ENCODE data around the gene NOSIP.

DNA sequence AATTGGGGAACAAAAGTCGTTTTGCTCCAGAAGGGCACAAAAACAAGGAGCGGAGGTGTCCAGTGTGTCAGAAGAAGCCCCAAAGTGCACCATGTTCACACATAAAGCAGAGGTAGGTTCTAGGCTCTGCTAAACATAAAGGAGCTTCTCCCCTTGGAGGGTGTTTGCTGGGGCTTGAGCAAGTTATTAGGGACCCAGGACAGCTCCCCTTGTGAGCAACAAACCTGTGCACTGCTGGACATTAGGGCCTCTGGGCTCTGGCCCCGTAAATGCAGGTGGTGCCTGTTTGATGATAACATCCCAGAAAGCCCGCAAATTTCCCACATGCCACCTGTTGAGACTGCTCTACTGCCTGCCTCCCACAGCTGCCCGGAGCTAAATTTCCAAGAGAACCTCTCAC, 41.7 kb downstream of the NOSIP start:
- TF ChIP-seq CTCF (IDR thresholded peaks at IDR 0.05 in 4 of 5, conservative IDR thresholded peaks at IDR 0.05 in 1 of 5) (no peak), POLR2A (IDR thresholded peaks at IDR 0.05) (no peak)
